ENCODE data around the gene SLC7A4.

The SLC7A4 gene

DNA sequence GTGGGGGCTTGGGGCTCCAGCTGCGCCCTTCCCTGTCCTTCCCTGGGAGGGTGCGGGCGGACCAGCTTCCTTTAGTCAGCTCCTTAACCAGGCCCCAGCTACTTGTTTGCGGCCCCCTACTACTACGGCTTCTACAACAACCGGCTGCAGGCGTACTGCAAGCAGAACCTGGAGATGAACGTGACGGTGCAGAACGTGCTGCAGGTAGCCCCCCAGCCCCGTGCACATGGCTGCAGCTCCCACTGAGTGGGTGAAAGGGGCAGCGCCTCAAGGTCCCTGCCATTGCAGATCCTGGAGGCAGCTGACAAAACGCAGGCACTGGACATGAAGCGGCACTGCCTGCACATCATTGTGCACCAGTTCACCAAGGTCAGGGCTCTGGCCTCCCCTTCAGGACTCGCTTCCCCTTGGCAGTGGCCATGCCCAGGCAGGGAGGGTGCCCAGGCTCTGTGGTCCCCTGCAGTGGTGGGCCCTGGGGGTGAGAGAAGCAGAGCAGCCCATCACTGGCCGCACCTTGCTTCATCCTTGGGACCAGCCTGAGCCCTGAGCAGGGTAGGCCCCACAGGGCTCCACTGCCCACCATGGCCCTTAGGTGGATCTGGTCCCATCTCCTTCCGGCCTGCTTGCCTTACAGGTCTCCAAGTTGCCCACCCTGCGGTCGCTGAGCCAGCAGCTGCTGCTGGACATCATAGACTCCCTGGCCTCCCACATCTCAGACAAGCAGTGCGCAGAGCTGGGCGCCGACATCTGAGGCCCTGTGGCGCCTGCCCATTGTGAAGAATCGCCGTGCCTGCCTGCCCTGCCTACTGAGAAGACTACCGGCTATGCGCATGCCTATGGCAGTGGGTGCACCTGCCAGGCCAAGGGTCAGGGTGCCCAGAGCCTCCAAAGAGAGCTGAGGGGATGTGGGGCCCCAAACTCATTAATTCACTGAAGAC, 35.5 kb downstream of the SLC7A4 start:
- DNase-seq, result no peak
- no peak overlapping the region for H3K27ac Mint-ChIP-seq
- peaks cover 5% of the 10 kb centered on the region for H3K27me3 Mint-ChIP-seq (ENCODE audit: low read depth, poor library complexity)

GRCh38 chr22:20996031-20996410, 36.3 kb downstream of the SLC7A4 start:
- Mint-ChIP-seq H3K4me1 (peaks cover 11% of the 10 kb centered on the region), H3K27ac (no peak overlapping the region), H3K36me3 (ENCODE audit: low read depth) (no peaks in the 10 kb centered on the region), H3K4me3 (no peak overlapping the region), H3K9me3 (no peaks in the 10 kb centered on the region), H3K27me3 (ENCODE audit: low read depth, poor library complexity) (no peaks in the 10 kb centered on the region)
- TF ChIP-seq, protein P1, sequence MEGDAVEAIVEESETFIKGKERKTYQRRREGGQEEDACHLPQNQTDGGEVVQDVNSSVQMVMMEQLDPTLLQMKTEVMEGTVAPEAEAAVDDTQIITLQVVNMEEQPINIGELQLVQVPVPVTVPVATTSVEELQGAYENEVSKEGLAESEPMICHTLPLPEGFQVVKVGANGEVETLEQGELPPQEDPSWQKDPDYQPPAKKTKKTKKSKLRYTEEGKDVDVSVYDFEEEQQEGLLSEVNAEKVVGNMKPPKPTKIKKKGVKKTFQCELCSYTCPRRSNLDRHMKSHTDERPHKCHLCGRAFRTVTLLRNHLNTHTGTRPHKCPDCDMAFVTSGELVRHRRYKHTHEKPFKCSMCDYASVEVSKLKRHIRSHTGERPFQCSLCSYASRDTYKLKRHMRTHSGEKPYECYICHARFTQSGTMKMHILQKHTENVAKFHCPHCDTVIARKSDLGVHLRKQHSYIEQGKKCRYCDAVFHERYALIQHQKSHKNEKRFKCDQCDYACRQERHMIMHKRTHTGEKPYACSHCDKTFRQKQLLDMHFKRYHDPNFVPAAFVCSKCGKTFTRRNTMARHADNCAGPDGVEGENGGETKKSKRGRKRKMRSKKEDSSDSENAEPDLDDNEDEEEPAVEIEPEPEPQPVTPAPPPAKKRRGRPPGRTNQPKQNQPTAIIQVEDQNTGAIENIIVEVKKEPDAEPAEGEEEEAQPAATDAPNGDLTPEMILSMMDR (IDR thresholded peaks at IDR 0.05), result no peak
- no peak for DNase-seq

More for the DNA sequence above, 35.5 kb downstream of the SLC7A4 start:
- H3K36me3 Mint-ChIP-seq (ENCODE audit: low read depth), result no peaks in the 10 kb centered on the region
- TF ChIP-seq, protein P1 (IDR thresholded peaks at IDR 0.05), result no peak
- no peak overlapping the region for H3K4me3 Mint-ChIP-seq
- peaks cover 18% of the 10 kb centered on the region for H3K4me1 Mint-ChIP-seq
- no peaks in the 10 kb centered on the region for H3K9me3 Mint-ChIP-seq

DNA sequence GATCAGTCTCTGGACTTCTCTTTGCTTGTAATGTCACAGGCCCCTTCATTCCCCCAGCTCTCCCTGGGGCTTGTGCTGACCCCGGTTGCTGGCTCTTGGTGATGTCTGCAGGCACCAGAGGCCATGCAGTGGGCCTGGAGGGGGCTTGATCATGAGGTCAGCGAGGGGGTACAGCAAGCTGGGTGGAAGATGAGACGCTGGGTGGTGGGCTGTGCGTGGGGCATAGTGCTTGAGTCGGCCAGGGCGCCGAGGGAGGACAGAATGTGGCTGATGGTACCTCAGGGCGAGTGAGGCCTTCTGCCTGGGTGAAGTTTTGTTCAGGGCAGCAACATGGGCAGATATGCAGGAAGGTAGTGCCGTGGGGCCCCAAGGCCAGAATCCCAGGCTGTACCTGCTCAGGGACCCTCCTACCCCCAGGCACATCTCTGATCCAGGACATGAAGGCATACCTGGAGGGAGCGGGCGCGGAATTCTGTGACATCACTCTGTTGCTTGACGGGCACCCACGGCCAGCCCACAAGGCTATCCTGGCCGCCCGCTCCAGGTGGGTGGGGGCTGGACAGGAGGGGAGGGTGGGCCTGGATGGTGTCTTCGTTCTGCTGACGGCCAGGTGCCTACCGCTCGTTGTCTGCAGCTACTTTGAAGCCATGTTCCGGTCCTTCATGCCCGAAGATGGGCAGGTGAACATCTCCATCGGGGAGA, 36.9 kb downstream of the SLC7A4 start:
- Mint-ChIP-seq H3K9me3 (no peaks in the 10 kb centered on the region), H3K27ac (peak overlapping the region; percentile 48), H3K27me3 (ENCODE audit: low read depth, poor library complexity) (no peaks in the 10 kb centered on the region), H3K4me3 (no peak overlapping the region), H3K36me3 (ENCODE audit: low read depth) (no peaks in the 10 kb centered on the region), H3K4me1 (peaks cover 5% of the 10 kb centered on the region)
- TF ChIP-seq, protein P1 (IDR thresholded peaks at IDR 0.05), result no peak
- DNase-seq, result no peak

DNA sequence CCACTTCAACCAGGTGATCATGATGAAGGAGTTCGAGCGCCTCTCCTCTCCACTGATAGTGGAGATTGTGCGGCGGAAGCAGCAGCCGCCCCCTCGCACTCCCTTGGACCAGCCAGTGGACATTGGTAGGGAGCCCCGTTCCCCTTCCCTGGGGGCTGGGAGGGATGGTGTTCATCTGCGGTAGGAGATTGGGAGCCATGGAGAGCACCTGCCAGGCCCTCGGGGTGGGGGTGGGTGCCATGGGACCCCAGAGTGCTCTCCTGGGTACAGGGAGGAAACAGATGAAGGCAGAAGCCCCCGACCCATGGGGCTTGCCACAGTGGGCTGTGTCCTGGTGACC, 37.5 kb downstream of the SLC7A4 start:
- Mint-ChIP-seq H3K36me3 (ENCODE audit: low read depth) (no peaks in the 10 kb centered on the region), H3K27me3 (ENCODE audit: low read depth, poor library complexity) (no peaks in the 10 kb centered on the region), H3K27ac (no peak overlapping the region), H3K4me3 (no peak overlapping the region), H3K9me3 (no peaks in the 10 kb centered on the region), H3K4me1 (no peaks in the 10 kb centered on the region)
- TF ChIP-seq, protein P1 (IDR thresholded peaks at IDR 0.05), result no peak
- no peak for DNase-seq

DNA sequence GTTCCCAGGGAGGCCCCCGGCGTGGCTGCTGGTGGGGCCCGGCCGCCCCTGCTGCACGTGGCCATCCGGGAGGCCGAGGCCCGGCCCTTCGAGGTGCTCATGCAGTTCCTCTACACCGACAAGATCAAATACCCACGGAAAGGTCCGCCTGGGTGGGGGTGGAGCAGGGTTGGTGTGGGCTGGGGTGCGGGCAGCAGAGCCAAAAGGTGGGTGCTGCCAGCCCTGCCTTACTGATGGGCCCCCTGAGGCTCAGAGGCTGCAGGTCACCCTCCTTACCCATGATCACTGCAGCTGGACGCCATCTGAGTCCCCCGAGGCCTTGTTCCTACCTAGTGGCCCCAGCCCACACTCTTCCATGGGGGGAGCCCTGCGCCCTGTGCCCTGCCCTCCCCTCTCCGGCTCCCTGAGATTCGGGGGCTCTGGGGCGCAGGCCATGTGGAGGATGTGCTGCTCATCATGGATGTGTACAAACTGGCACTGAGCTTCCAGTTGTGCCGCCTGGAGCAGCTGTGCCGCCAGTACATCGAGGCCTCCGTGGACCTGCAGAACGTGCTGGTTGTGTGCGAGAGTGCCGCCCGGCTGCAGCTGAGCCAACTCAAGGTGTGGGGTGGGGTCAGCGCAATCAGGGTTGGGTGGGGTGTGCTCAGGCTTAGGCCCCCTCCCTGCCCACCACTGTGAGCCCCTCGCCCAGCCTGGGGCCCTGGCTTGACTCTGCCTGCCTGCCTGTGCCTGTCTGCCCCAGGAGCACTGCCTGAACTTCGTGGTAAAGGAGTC, 38.0 kb downstream of the SLC7A4 start:
- no peaks in the 10 kb centered on the region for H3K27me3 Mint-ChIP-seq (ENCODE audit: low read depth, poor library complexity)
- no peak overlapping the region for H3K4me3 Mint-ChIP-seq
- TF ChIP-seq, protein P1 (IDR thresholded peaks at IDR 0.05), result no peak
- no peaks in the 10 kb centered on the region for H3K4me1 Mint-ChIP-seq
- no peaks in the 10 kb centered on the region for H3K9me3 Mint-ChIP-seq
- no peaks in the 10 kb centered on the region for H3K36me3 Mint-ChIP-seq (ENCODE audit: low read depth)
- DNase-seq, result no peak
- no peak overlapping the region for H3K27ac Mint-ChIP-seq

Measured in nephron progenitor cell (in vitro differentiated cells).